H1 (cell line): ENCODE results near the gene NR5A2.

Experiments used
- CBX5 ChIP-seq: fragments of 300-800, 300-1000 bp; sonication (generic); IDR thresholded peaks from 2 replicates; pipeline ENCODE4 v1.7.1; 2016; ENCODE audit warnings: antibody characterized with exemption, low read length, low read depth
- CEBPB ChIP-seq: IDR thresholded peaks from 2 replicates; pipeline ENCODE4 v1.6.1; 2012; ENCODE audit warnings: low read depth, low read length
- CHD1 ChIP-seq: IDR thresholded peaks from 2 replicates; pipeline ENCODE4 v1.6.1; 2012; ENCODE audit warnings: low read depth, low read length, improper control_type of control experiment
- EGR1 ChIP-seq: IDR thresholded peaks from 2 replicates; pipeline ENCODE4 v1.6.1; 2011; ENCODE audit warnings: low read depth, low read length, borderline replicate concordance
- EP300 ChIP-seq, 2 experiments: IDR thresholded peaks; 1 replicate in 1 of 2; 2 replicates in 1 of 2; pipeline ENCODE4 v1.6.1; 2011 to 2012; ENCODE audit warnings: low read depth in 2 of 2, low read length in 2 of 2, mild to moderate bottlenecking in 2 of 2, borderline replicate concordance in 1 of 2, inconsistent platforms in 1 of 2, moderate library complexity in 1 of 2
- EZH2 ChIP-seq: fragments of 200-600 bp; sonication (generic); IDR thresholded peaks from 2 replicates; pipeline ENCODE4 v1.7.1; 2012; ENCODE audit warnings: low read depth, mild to moderate bottlenecking, moderate library complexity, low read length, inconsistent platforms; ENCODE audit not compliant: severe bottlenecking
- HDAC2 ChIP-seq, 2 experiments: fragments of 300-600 bp in 1 of 2; sonication (generic) in 1 of 2; IDR thresholded peaks; 2 replicates each; pipeline ENCODE4 v1.6.1; 2011 to 2012; ENCODE audit warnings: low read depth in 2 of 2, low read length in 2 of 2, mild to moderate bottlenecking in 2 of 2, moderate library complexity in 2 of 2, borderline replicate concordance in 1 of 2, inconsistent platforms in 1 of 2
- KDM1A ChIP-seq: fragments of 200-600, 300-600 bp; sonication (generic); IDR thresholded peaks from 2 replicates; pipeline ENCODE4 v1.7.1; 2016; ENCODE audit warnings: mild to moderate bottlenecking, low read length, borderline replicate concordance
- PHF8 ChIP-seq: fragments of 200-600 bp; sonication (generic); conservative IDR thresholded peaks from 2 replicates; pipeline ENCODE4 v1.7.1; 2012; ENCODE audit warnings: low read depth, mild to moderate bottlenecking, inconsistent platforms, low read length, moderate library complexity
- POLR2A ChIP-seq, 2 experiments: IDR thresholded peaks; 1 replicate in 1 of 2; 2 replicates in 1 of 2; pipeline ENCODE4 v1.6.1; 2011; ENCODE audit warnings: low read depth in 2 of 2, low read length in 2 of 2, mild to moderate bottlenecking in 2 of 2; ENCODE audit errors: control extremely low read depth in 1 of 2
- RFX5 ChIP-seq: IDR thresholded peaks from 2 replicates; pipeline ENCODE4 v1.6.1; 2011; ENCODE audit warnings: low read depth, low read length, improper control_type of control experiment, borderline replicate concordance
- YY1 ChIP-seq: IDR thresholded peaks from 2 replicates; pipeline ENCODE4 v1.6.1; 2011; ENCODE audit warnings: low read depth, mild to moderate bottlenecking, low read length
- ZNF274 ChIP-seq: IDR thresholded peaks from 2 replicates; pipeline ENCODE4 v1.7.0; 2012; ENCODE audit warnings: low read length, borderline replicate concordance; ENCODE audit errors: extremely low read depth
- TF ChIP-seq, protein P1 (sequence below), 3 experiments: IDR thresholded peaks; 1 replicate in 2 of 3; 2 replicates in 1 of 3; pipeline versions ENCODE4 v1.5.1 to v1.6.1; 2011; ENCODE audit warnings: low read length in 3 of 3, mild to moderate bottlenecking in 3 of 3, inconsistent platforms in 2 of 3, low read depth in 1 of 3, moderate library complexity in 1 of 3; ENCODE audit not compliant: insufficient read depth in 1 of 3; ENCODE audit errors: control extremely low read depth in 1 of 3

DNA sequence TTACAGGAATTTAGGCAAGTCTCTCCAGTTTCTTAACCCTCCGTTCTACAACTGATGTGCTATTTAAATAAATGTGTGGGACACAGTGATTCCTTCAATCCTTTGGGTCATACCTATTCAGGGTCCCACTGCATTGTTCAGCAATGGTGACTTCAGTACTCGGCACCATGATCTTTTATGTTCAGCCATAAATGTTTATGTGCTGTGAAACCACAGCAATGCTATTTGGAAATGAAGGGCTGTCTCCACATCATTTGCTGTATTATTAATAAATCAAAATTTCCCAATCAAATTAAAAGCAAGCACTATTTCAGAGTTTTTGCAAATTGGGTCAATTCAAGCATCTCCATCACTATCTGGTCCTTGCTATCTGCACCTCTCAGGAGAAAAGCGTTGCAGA, 84.8 kb downstream of the NR5A2 start:
- TF ChIP-seq PHF8 = no peak
- TF ChIP-seq EGR1 = no peak
- TF ChIP-seq POLR2A (IDR thresholded peaks at IDR 0.05; ENCODE audit: control extremely low read depth in 1 of 2, low read depth in 2 of 2, low read length in 2 of 2) = no peak
- no peak for TF ChIP-seq KDM1A
- TF ChIP-seq ZNF274 = no peak
- TF ChIP-seq CEBPB = no peak
- no peak for TF ChIP-seq YY1
- TF ChIP-seq, protein P1, sequence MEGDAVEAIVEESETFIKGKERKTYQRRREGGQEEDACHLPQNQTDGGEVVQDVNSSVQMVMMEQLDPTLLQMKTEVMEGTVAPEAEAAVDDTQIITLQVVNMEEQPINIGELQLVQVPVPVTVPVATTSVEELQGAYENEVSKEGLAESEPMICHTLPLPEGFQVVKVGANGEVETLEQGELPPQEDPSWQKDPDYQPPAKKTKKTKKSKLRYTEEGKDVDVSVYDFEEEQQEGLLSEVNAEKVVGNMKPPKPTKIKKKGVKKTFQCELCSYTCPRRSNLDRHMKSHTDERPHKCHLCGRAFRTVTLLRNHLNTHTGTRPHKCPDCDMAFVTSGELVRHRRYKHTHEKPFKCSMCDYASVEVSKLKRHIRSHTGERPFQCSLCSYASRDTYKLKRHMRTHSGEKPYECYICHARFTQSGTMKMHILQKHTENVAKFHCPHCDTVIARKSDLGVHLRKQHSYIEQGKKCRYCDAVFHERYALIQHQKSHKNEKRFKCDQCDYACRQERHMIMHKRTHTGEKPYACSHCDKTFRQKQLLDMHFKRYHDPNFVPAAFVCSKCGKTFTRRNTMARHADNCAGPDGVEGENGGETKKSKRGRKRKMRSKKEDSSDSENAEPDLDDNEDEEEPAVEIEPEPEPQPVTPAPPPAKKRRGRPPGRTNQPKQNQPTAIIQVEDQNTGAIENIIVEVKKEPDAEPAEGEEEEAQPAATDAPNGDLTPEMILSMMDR (IDR thresholded peaks at IDR 0.05; ENCODE audit: control extremely low read depth in 1 of 3, insufficient read depth in 1 of 3, low read depth in 1 of 3, low read length in 3 of 3) = no peak
- TF ChIP-seq EZH2 = no peak
- no peak for TF ChIP-seq CBX5
- no peak for TF ChIP-seq HDAC2 (IDR thresholded peaks at IDR 0.05; ENCODE audit: borderline replicate concordance in 1 of 2, low read depth in 2 of 2, low read length in 2 of 2)
- TF ChIP-seq EP300 (IDR thresholded peaks at IDR 0.05; ENCODE audit: borderline replicate concordance in 1 of 2, low read depth in 2 of 2, low read length in 2 of 2) = no peak
- TF ChIP-seq CHD1 = no peak
- TF ChIP-seq RFX5 = no peak
